Measurements from ENCODE around the gene IKBKE.

IKBKE gene

GRCh38 chr1:206512851-206513180, 42.5 kb downstream of the IKBKE start:
- DNase-seq = no peak

- peak in 1 of 14 donors; percentile 29 for DNase-seq
These were observed 43.2 kb downstream of the IKBKE start for GRCh38 chr1:206513312-206514111.

- DNase-seq = no peak
These were observed 44.6 kb downstream of the IKBKE start for GRCh38 chr1:206514813-206515387.

GRCh38 chr1:206516728-206516990, 46.4 kb downstream of the IKBKE start:
- DNase-seq = no peak

GRCh38 chr1:206517784-206518183, 47.5 kb downstream of the IKBKE start:
- no peak for DNase-seq

- no peak for DNase-seq
These were observed 47.9 kb downstream of the IKBKE start for GRCh38 chr1:206518206-206518605.

- no peak for DNase-seq
These were observed 48.5 kb downstream of the IKBKE start for GRCh38 chr1:206518743-206519142.

GRCh38 chr1:206521127-206521526, 50.9 kb downstream of the IKBKE start:
- no peak for DNase-seq

- no peak for DNase-seq
These were observed 51.6 kb downstream of the IKBKE start for GRCh38 chr1:206521694-206522402.

GRCh38 chr1:206524739-206525364, 54.6 kb downstream of the IKBKE start:
- DNase-seq = no peak

- DNase-seq = no peak
These were observed 56.0 kb downstream of the IKBKE start for GRCh38 chr1:206526064-206526911.

GRCh38 chr1:206529425-206529824, 59.1 kb downstream of the IKBKE start:
- no peak for DNase-seq

GRCh38 chr1:206532368-206532767, 62.1 kb downstream of the IKBKE start:
- DNase-seq = no peak

- no peak for DNase-seq
These were observed 64.3 kb downstream of the IKBKE start for GRCh38 chr1:206534552-206534951.

- no peak for DNase-seq
These were observed 65.5 kb downstream of the IKBKE start for GRCh38 chr1:206535853-206536188.

GRCh38 chr1:206537141-206537540, 66.9 kb downstream of the IKBKE start:
- no peak for DNase-seq

GRCh38 chr1:206538086-206538770, 68.0 kb downstream of the IKBKE start:
- DNase-seq = no peak

- no peak for DNase-seq
These were observed 68.8 kb downstream of the IKBKE start for GRCh38 chr1:206538901-206539640.

- peak in 11 of 14 donors; percentile 8 to 79 (median 49) for DNase-seq
These were observed 69.9 kb downstream of the IKBKE start for GRCh38 chr1:206540044-206540780.

- DNase-seq = no peak
These were observed 71.1 kb downstream of the IKBKE start for GRCh38 chr1:206541236-206541833.

All from C1 segment of cervical spinal cord (tissue), 14 donors.